Activated B cell treated with CpG ODN at 0.5 μM for 24 hours (primary cell): Measurements from ENCODE around the gene LMTK3. TPM values are rescaled to one million over a fixed set of nuclear protein-coding genes. Genes with fewer than 3 reads are reported as not detected.

ENCODE experiments used
- ATAC-seq: fragments of 200-7000 bp; cut with Tn5 transposase; one replicate; pipeline ENCODE4 v1.10.0; 2021; ENCODE audit warnings: low read depth, mild to moderate bottlenecking, moderate library complexity
- CTCF ChIA-PET: fragments of 350-600 bp; sonication (Branson Sonifier 250); formaldehyde crosslinking; loops from one replicate; lab custom pipeline; 2021; ENCODE audit warnings: antibody characterized with exemption; lab: Charles Lee
- POLR2A ChIA-PET: fragments of 350-600 bp; sonication (Branson Sonifier 250); formaldehyde crosslinking; loops from one replicate; lab custom pipeline; 2021; ENCODE audit warnings: antibody characterized with exemption; lab: Charles Lee
- DNase-seq: peaks from one replicate; pipeline ENCODE4 v3.0.0; 2022
- H3K27ac Mint-ChIP-seq: one replicate; pipeline ENCODE4 v1.8.0; 2020; ENCODE audit warnings: mixed read lengths
- H3K27me3 Mint-ChIP-seq: one replicate; pipeline ENCODE4 v1.8.0; 2021; ENCODE audit warnings: mixed read lengths
- H3K36me3 Mint-ChIP-seq: one replicate; pipeline ENCODE4 v1.8.0; 2021; ENCODE audit warnings: low read depth, mixed read lengths
- H3K4me1 Mint-ChIP-seq: one replicate; pipeline ENCODE4 v1.8.0; 2021; ENCODE audit warnings: mixed read lengths
- H3K4me3 Mint-ChIP-seq: one replicate; pipeline ENCODE4 v1.8.0; 2020; ENCODE audit warnings: mild to moderate bottlenecking, mixed read lengths
- H3K9me3 Mint-ChIP-seq: one replicate; pipeline ENCODE4 v1.8.0; 2020; ENCODE audit warnings: mixed read lengths
- CTCF ChIP-seq: fragments of 200-600 bp; IDR thresholded peaks from one replicate; pipeline ENCODE4 v1.8.0; 2022; ENCODE audit warnings: antibody characterized with exemption, mild to moderate bottlenecking
- intact Hi-C: fragments of 100-400 bp; cut with micrococcal nuclease; formaldehyde crosslinking; loops from one replicate; pipeline ENCODE4 v1.15.1; 2024
- total RNA-seq: library from RNA; stranded (reverse); gene quantifications from 2 replicates; pipeline ENCODE4 v1.2.3, GENCODE V29; 2022

Gene LMTK3
- total RNA-seq, 1 donor from 2014 or later, result 0.60 TPM

- H3K36me3 Mint-ChIP-seq, result peaks cover 54% of the 10 kb centered on the region
- H3K9me3 Mint-ChIP-seq, result no peaks in the 10 kb centered on the region
- TF ChIP-seq CTCF, result no peak
- no peak overlapping the region for H3K27ac Mint-ChIP-seq
- no peak overlapping the region for H3K4me3 Mint-ChIP-seq
- ChIA-PET POLR2A (no interaction called here), CTCF (interaction anchor here (1.8 kb wide), 1 partner anchor 12 kb away, joined by 4 read pairs; no protein-coding TSS in a partner anchor)
- peaks cover 1% of the 10 kb centered on the region for H3K27me3 Mint-ChIP-seq
- intact Hi-C loops, result no loop called here
- ATAC-seq (no peak), DNase-seq (no peak)
- H3K4me1 Mint-ChIP-seq, result peaks cover 11% of the 10 kb centered on the region
Observed at GRCh38 chr19:48477698-48478338, 33.8 kb downstream of the LMTK3 start.

GRCh38 chr19:48477067-48477685 lies 34.5 kb downstream of the LMTK3 start:
- CTCF ChIA-PET, result interaction anchor here (1.8 kb wide), 1 partner anchor 12 kb away, joined by 4 read pairs; no protein-coding TSS in a partner anchor

GRCh38 chr19:48476176-48476575 lies 35.5 kb downstream of the LMTK3 start:
- Mint-ChIP-seq H3K36me3 (peaks cover 67% of the 10 kb centered on the region), H3K9me3 (no peaks in the 10 kb centered on the region), H3K4me1 (peaks cover 12% of the 10 kb centered on the region), H3K27ac (no peak overlapping the region), H3K27me3 (no peaks in the 10 kb centered on the region), H3K4me3 (no peak overlapping the region)
- no peak for ATAC-seq
- ChIA-PET CTCF (interaction anchor here (1.8 kb wide), 1 partner anchor 13 kb away, joined by 4 read pairs; no protein-coding TSS in a partner anchor), POLR2A (no interaction called here)
- no peak for TF ChIP-seq CTCF
- intact Hi-C loops, result no loop called here
- DNase-seq, result no peak

More at GRCh38 chr19:48477067-48477685, 34.5 kb downstream of the LMTK3 start:
- intact Hi-C loops, result no loop called here
- Mint-ChIP-seq H3K27me3 (peaks cover 1% of the 10 kb centered on the region), H3K4me3 (no peak overlapping the region), H3K9me3 (no peaks in the 10 kb centered on the region), H3K27ac (no peak overlapping the region), H3K36me3 (peaks cover 59% of the 10 kb centered on the region), H3K4me1 (peaks cover 11% of the 10 kb centered on the region)
- DNase-seq (no peak), ATAC-seq (no peak)
- TF ChIP-seq CTCF, result no peak
- POLR2A ChIA-PET, result no interaction called here

GRCh38 chr19:48475369-48476068 lies 36.1 kb downstream of the LMTK3 start:
- peaks cover 73% of the 10 kb centered on the region for H3K36me3 Mint-ChIP-seq
- no peak overlapping the region for H3K4me3 Mint-ChIP-seq

More at GRCh38 chr19:48475369-48476068, 36.1 kb downstream of the LMTK3 start:
- intact Hi-C loops, result no loop called here
- H3K27ac Mint-ChIP-seq, result peak overlapping the region; percentile 50
- no peak for TF ChIP-seq CTCF
- no peaks in the 10 kb centered on the region for H3K9me3 Mint-ChIP-seq
- H3K4me1 Mint-ChIP-seq, result peaks cover 10% of the 10 kb centered on the region
- ChIA-PET CTCF (interaction anchor here (1.8 kb wide), 1 partner anchor 14 kb away, joined by 4 read pairs; no protein-coding TSS in a partner anchor), POLR2A (no interaction called here)
- no peaks in the 10 kb centered on the region for H3K27me3 Mint-ChIP-seq
- ATAC-seq (no peak), DNase-seq (no peak)
